ENCODE measurements around the gene DDX31.

Gene DDX31

GRCh38 chr9:132543960-132544359 is 125.8 kb downstream of the DDX31 start:
- no peak for ATAC-seq

- no peak for ATAC-seq
Measured at GRCh38 chr9:132543251-132543650, 126.5 kb downstream of the DDX31 start.
